Right cardiac atrium (tissue), 5 donors: ENCODE results near the gene MAGEA9. TPM values are rescaled to one million over a fixed set of nuclear protein-coding genes. Genes with fewer than 3 reads are reported as not detected.
"Not testable (repeated sequence)": the region's sequence is repeated elsewhere in the genome, so short reads cannot be mapped to it uniquely, and the experiment has no call there.

Experiments used
- ATAC-seq, 2 donors: fragments of 200-7000 bp; cut with Tn5 transposase; one replicate each; pipeline versions ENCODE4 v1.8.0 to v1.9.1; 2020; ENCODE audit warnings: moderate library complexity in 2 of 2, mild to moderate bottlenecking in 1 of 2
- DNase-seq, 3 donors: peaks; one replicate each; pipeline ENCODE4 v3.0.0-alpha.2; 2020
- H3K27ac ChIP-seq: one replicate; pipeline ENCODE4 v1.5.1; 2013; ENCODE audit warnings: mild to moderate bottlenecking, low read length, control low read depth, moderate library complexity
- H3K27me3 ChIP-seq: one replicate; pipeline ENCODE4 v1.6.1; 2013; ENCODE audit not compliant: control insufficient read depth, insufficient read depth
- H3K4me1 ChIP-seq: one replicate; pipeline ENCODE4 v1.6.1; 2013; ENCODE audit warnings: low read length; ENCODE audit not compliant: control insufficient read depth, insufficient read depth
- H3K4me3 ChIP-seq: one replicate; pipeline ENCODE4 v1.5.1; 2013; ENCODE audit warnings: low read length, control low read depth
- H3K9me3 ChIP-seq: one replicate; pipeline ENCODE4 v1.6.1; 2013; ENCODE audit warnings: low read length; ENCODE audit not compliant: control insufficient read depth
- WGBS: extraction: QIAGEN DNeasy Blood & Tissue Kit; methylation state at CpG from one replicate; pipeline ENCODE4 v1.1.7; 2013; 5-methylcytosine and 5-hydroxymethylcytosine counted together
- intact Hi-C, 4 donors: fragments of 100-400 bp; cut with DNase I; formaldehyde crosslinking; loops; one replicate each; pipeline versions ENCODE4 v1.11.0 to v1.14.0; 2022 to 2023
- polyA plus RNA-seq: library from polyadenylated mRNA; stranded (reverse); fragments of 200-250 nt; gene quantifications from one replicate; pipeline ENCODE4 v1.2.3, GENCODE V29; 2013
- total RNA-seq, 4 donors: library from RNA; stranded (reverse); fragmentation: NEBNext Ultra II Directional; extraction: Animal tissue kit (Norgen Biotek cat#: 25700); gene quantifications; one replicate each; pipeline ENCODE4 v1.2.1, GENCODE V29; 2021
- donor health status: healthy with polysubstance abuse.
- donor health status: DM: no; HTN: yes; CAD: no.
- donor health status: DM: no; HTN: no; CAD: no.
- donor health status: DM: no; HTN: yes; CAD: no; lungs with severe emphysema.
- donor health status: DM: yes; HTN: yes; CAD: no.

MAGEA9 gene
- total and polyA plus RNA-seq, 5 donors: not detected

DNA sequence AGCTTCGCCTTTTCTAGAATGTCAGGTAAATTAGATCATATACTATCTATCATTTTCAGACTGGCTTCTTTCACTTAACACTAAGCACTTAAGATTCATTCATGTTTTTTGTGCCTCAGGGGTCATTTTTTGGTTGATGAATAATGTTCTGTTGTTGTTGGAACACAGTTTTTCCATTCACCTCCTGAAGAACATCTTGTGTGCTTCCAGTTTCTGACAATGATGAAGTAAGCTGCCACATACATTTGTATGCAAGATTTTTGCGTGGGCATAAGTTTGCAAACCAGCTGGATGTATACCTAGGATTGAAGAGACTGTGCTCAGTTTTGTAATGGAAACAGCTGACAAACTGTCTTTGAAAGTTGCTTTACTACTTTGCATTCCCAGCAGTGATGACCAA, 37.6 kb downstream of the MAGEA9 start:
- intact Hi-C loops: no loop called here
- DNase-seq (no peak), ATAC-seq (no peak)
- no peak overlapping the region for H3K4me3 ChIP-seq
- H3K9me3 ChIP-seq: no peaks in the 10 kb centered on the region
- H3K27me3 ChIP-seq: no peaks in the 10 kb centered on the region
- no peaks in the 10 kb centered on the region for H3K4me1 ChIP-seq
- WGBS: 77% methylated on average over 2 of the region's 2 CpGs
- H3K27ac ChIP-seq: no peak overlapping the region

- DNase-seq (peak in 2 of 3 donors; percentile 31 to 68), ATAC-seq (no peak)
- no peak overlapping the region for H3K27ac ChIP-seq
- no peaks in the 10 kb centered on the region for H3K27me3 ChIP-seq
- no peak overlapping the region for H3K4me3 ChIP-seq
- intact Hi-C loops: no loop called here
- no peaks in the 10 kb centered on the region for H3K9me3 ChIP-seq
- 7% methylated on average over 3 of the region's 3 CpGs for WGBS
- H3K4me1 ChIP-seq: no peaks in the 10 kb centered on the region
These were observed 43.7 kb downstream of the MAGEA9 start for GRCh38 chrX:149825424-149825823.

DNA sequence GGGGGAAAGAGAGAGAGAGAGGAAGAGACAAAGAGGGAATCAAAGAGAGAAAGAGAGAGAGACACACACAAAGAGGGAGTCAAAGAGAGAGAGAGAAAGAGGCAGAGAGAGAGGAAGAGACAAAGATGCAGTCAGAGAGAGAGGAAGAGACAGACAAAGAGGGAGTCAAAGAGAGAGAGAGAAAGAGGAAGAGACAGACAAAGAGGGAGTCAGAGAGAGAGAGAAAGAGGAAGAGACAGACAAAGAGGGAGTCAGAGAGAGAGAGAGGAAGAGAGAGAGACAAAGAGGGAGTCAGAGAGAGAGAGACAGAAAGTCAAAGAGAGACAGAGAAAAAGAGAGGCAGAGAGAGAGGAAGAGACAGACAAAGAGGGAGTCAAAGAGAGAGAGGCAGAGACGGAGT, 45.5 kb downstream of the MAGEA9 start:
- Histone ChIP-seq H3K4me3 (no peak overlapping the region), H3K4me1 (no peaks in the 10 kb centered on the region), H3K27me3 (no peaks in the 10 kb centered on the region), H3K27ac (no peak overlapping the region), H3K9me3 (no peaks in the 10 kb centered on the region)
- intact Hi-C loops: no loop called here
- ATAC-seq (no peak), DNase-seq (no peak)
- 76% methylated on average over 1 of the region's 1 CpG for WGBS

- Histone ChIP-seq H3K4me1 (no peaks in the 10 kb centered on the region), H3K27me3 (no peaks in the 10 kb centered on the region), H3K9me3 (no peaks in the 10 kb centered on the region), H3K27ac (no peak overlapping the region), H3K4me3 (no peak overlapping the region)
- intact Hi-C loops: no loop called here
- 16% methylated on average over 3 of the region's 3 CpGs for WGBS
- ATAC-seq (peak in 1 of 2 donors; percentile 18), DNase-seq (no peak)
These were observed 48.0 kb downstream of the MAGEA9 start for GRCh38 chrX:149829751-149830191.

GRCh38 chrX:149830192-149830873, 48.6 kb downstream of the MAGEA9 start:
- DNase-seq: no peak
- no peaks in the 10 kb centered on the region for H3K27me3 ChIP-seq
- ATAC-seq: peak in 1 of 2 donors; percentile 44
- no peaks in the 10 kb centered on the region for H3K9me3 ChIP-seq
- peak overlapping the region; percentile 34 for H3K4me3 ChIP-seq
- WGBS: 2% methylated on average over 18 of the region's 18 CpGs
- H3K4me1 ChIP-seq: no peaks in the 10 kb centered on the region
- intact Hi-C loops: no loop called here
- no peak overlapping the region for H3K27ac ChIP-seq

GRCh38 chrX:149831473-149831872, 49.7 kb downstream of the MAGEA9 start:
- DNase-seq: no peak
- Histone ChIP-seq H3K4me1 (no peaks in the 10 kb centered on the region), H3K27me3 (no peaks in the 10 kb centered on the region), H3K4me3 (no peak overlapping the region), H3K27ac (no peak overlapping the region), H3K9me3 (no peaks in the 10 kb centered on the region)
- WGBS: 85% methylated on average over 2 of the region's 2 CpGs
- ATAC-seq: no peak
- intact Hi-C loops: no loop called here

GRCh38 chrX:149836728-149837127, 55.0 kb downstream of the MAGEA9 start:
- H3K27ac ChIP-seq, H3K4me1 ChIP-seq, intact Hi-C loops, DNase-seq, H3K4me3 ChIP-seq, H3K27me3 ChIP-seq, ATAC-seq, H3K9me3 ChIP-seq: not testable (repeated sequence)
- WGBS: 63% methylated on average over 5 of the region's 5 CpGs

DNA sequence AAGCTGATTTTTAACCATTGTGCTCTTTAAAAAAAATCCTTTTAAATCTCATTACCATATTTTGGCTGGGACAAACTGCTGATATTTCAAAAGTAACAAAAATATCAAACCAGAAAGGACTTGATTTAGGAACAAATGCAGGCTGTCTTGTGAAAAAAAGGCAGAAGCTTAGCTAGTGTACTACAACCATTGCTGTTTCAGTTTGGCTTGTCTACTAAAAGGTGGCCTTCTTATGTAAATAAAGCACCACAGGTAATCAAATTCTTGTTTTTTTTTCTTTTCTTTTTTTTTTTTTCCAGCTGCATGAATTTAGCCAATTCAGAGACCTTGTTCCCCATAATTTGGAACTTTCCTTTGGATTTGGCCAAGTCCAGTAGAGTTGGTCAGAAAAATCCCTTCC, 55.4 kb downstream of the MAGEA9 start:
- ATAC-seq: no peak
- Histone ChIP-seq H3K9me3 (no peaks in the 10 kb centered on the region), H3K27ac (no peak overlapping the region)

More for the DNA sequence above, 55.4 kb downstream of the MAGEA9 start:
- DNase-seq: no peak
- no peaks in the 10 kb centered on the region for H3K27me3 ChIP-seq
- intact Hi-C loops: no loop called here
- no peaks in the 10 kb centered on the region for H3K4me1 ChIP-seq
- H3K4me3 ChIP-seq: no peak overlapping the region

Other genes with a start within 250 kb of the MAGEA9 start
- 10 to 100 TPM; 23.8 to 29.6 (median 26.8) TPM for gene EOLA1, start 240.9 kb upstream of the MAGEA9 start, total RNA-seq
- gene EOLA1, start 240.9 kb upstream of the MAGEA9 start, polyA plus RNA-seq: 26.0 TPM
- not detected for gene HSFX3, start 232.0 kb upstream of the MAGEA9 start, total RNA-seq
- gene HSFX3, start 232.0 kb upstream of the MAGEA9 start, polyA plus RNA-seq: not detected
- not detected for gene MAGEA9B, start 194.5 kb upstream of the MAGEA9 start, total RNA-seq
- gene MAGEA9B, start 194.5 kb upstream of the MAGEA9 start, polyA plus RNA-seq: not detected
- 1 to 10 TPM in 2 of 4 donors, not detected in 2; 1.1 to 1.3 TPM for gene HSFX2, start 186.6 kb upstream of the MAGEA9 start, total RNA-seq
- gene HSFX2, start 186.6 kb upstream of the MAGEA9 start, polyA plus RNA-seq: 0.77 TPM
- gene TMEM185A, start 150.1 kb upstream of the MAGEA9 start, total RNA-seq: 10 to 100 TPM; 50.7 to 86.0 (median 62.5) TPM
- 43.0 TPM for gene TMEM185A, start 150.1 kb upstream of the MAGEA9 start, polyA plus RNA-seq
- not detected for gene MAGEA11, start 69.9 kb upstream of the MAGEA9 start, total RNA-seq
- not detected for gene MAGEA11, start 69.9 kb upstream of the MAGEA9 start, polyA plus RNA-seq
- gene HSFX1, start 7.9 kb upstream of the MAGEA9 start, total RNA-seq: 1 to 10 TPM; 1.9 to 4.1 (median 3.0) TPM
- gene HSFX1, start 7.9 kb upstream of the MAGEA9 start, polyA plus RNA-seq: 2.1 TPM
- not detected for gene MAGEA8, start 99.3 kb downstream of the MAGEA9 start, total RNA-seq
- not detected for gene MAGEA8, start 99.3 kb downstream of the MAGEA9 start, polyA plus RNA-seq
- not detected for gene HSFX4, start 147.6 kb downstream of the MAGEA9 start, total RNA-seq
- gene HSFX4, start 147.6 kb downstream of the MAGEA9 start, polyA plus RNA-seq: not detected
- 10 to 100 TPM; 26.4 to 31.2 (median 27.9) TPM for gene EOLA2, start 156.6 kb downstream of the MAGEA9 start, total RNA-seq
- gene EOLA2, start 156.6 kb downstream of the MAGEA9 start, polyA plus RNA-seq: 24.8 TPM